CD8-positive, alpha-beta memory T cell (primary cell): ENCODE results near the gene PRSS21. TPM values are rescaled to one million over a fixed set of nuclear protein-coding genes. Genes with fewer than 3 reads are reported as not detected.

Source experiments
- CTCF ChIA-PET: fragments of 350-600 bp; sonication (Branson Sonifier 250); formaldehyde crosslinking; loops from one replicate; lab custom pipeline; 2021; ENCODE audit warnings: antibody characterized with exemption; lab: Charles Lee
- POLR2A ChIA-PET: fragments of 350-600 bp; sonication (Branson Sonifier 250); formaldehyde crosslinking; loops from one replicate; lab custom pipeline; 2021; ENCODE audit warnings: antibody characterized with exemption; lab: Charles Lee
- DNase-seq, 5 donors: peaks; one replicate each; pipeline versions ENCODE4 v3.0.0 to v3.0.0-alpha.2; 2020 to 2022; ENCODE audit warnings: mixed read lengths in 1 of 5
- H3K27ac ChIP-seq: one replicate; pipeline ENCODE4 v1.7.0; 2013; ENCODE audit warnings: low read depth, mild to moderate bottlenecking, low read length, moderate library complexity
- H3K27me3 ChIP-seq: 2 replicates; pipeline ENCODE4 v1.7.0; 2013; ENCODE audit warnings: low read length, mild to moderate bottlenecking; ENCODE audit not compliant: insufficient read depth, poor library complexity, severe bottlenecking
- H3K36me3 ChIP-seq: 2 replicates; pipeline ENCODE4 v1.7.0; 2013; ENCODE audit warnings: mild to moderate bottlenecking, low read length, moderate library complexity; ENCODE audit not compliant: insufficient read depth
- H3K4me1 ChIP-seq: 2 replicates; pipeline ENCODE4 v1.7.0; 2013; ENCODE audit warnings: mild to moderate bottlenecking, low read length, moderate library complexity; ENCODE audit not compliant: insufficient read depth
- H3K4me3 ChIP-seq: 2 replicates; pipeline ENCODE4 v1.7.0; 2013; ENCODE audit warnings: mild to moderate bottlenecking, low read length
- H3K9me3 ChIP-seq: 2 replicates; pipeline ENCODE4 v1.7.0; 2013; ENCODE audit warnings: mild to moderate bottlenecking, low read length
- H3K27ac Mint-ChIP-seq, 8 donors: one replicate each; pipeline ENCODE4 v1.8.0; 2020 to 2021; ENCODE audit warnings: mixed read lengths in 8 of 8, mild to moderate bottlenecking in 6 of 8, inconsistent platforms in 3 of 8, moderate library complexity in 3 of 8
- H3K27me3 Mint-ChIP-seq, 2 donors: one replicate each; pipeline ENCODE4 v1.8.0; 2020 to 2021; ENCODE audit warnings: mixed read lengths in 2 of 2, mild to moderate bottlenecking in 1 of 2, moderate library complexity in 1 of 2
- H3K36me3 Mint-ChIP-seq, 3 donors: one replicate each; pipeline ENCODE4 v1.8.0; 2020 to 2021; ENCODE audit warnings: mixed read lengths in 3 of 3, inconsistent platforms in 1 of 3, mild to moderate bottlenecking in 1 of 3
- H3K4me1 Mint-ChIP-seq, 3 donors: one replicate each; pipeline ENCODE4 v1.8.0; 2020 to 2021; ENCODE audit warnings: mixed read lengths in 3 of 3, inconsistent platforms in 1 of 3, mild to moderate bottlenecking in 1 of 3
- H3K4me3 Mint-ChIP-seq, 7 donors: one replicate each; pipeline ENCODE4 v1.8.0; 2020 to 2021; ENCODE audit warnings: mixed read lengths in 7 of 7, mild to moderate bottlenecking in 6 of 7, moderate library complexity in 4 of 7, inconsistent platforms in 2 of 7
- H3K9me3 Mint-ChIP-seq, 5 donors: one replicate each; pipeline ENCODE4 v1.8.0; 2020 to 2022; ENCODE audit warnings: mixed read lengths in 5 of 5, mild to moderate bottlenecking in 3 of 5, moderate library complexity in 2 of 5, inconsistent platforms in 1 of 5
- polyA plus RNA-seq: library from polyadenylated mRNA; unstranded; fragments of 300-500 nt; fragmentation: Illumina TruSeq; gene quantifications from one replicate; pipeline ENCODE4 v1.2.3, GENCODE V29; 2021
- total RNA-seq, 2 experiments: library from RNA; stranded (reverse); gene quantifications; one replicate each; pipeline ENCODE4 v1.2.3, GENCODE V29; 2021

The PRSS21 gene
- total and polyA plus RNA-seq, 3 experiments from 2014 or later: 8.8 to 13.6 (median 9.2) TPM

GRCh38 chr16:2790631-2791030, 26.4 kb upstream of the PRSS21 start:
- Mint-ChIP-seq H3K4me3 (no peak overlapping the region), H3K36me3 (no peaks in the 10 kb centered on the region), H3K27me3 (peaks cover 17 to 48% of the 10 kb centered on the region in 2 donors), H3K9me3 (no peaks in the 10 kb centered on the region), H3K4me1 (peaks cover 0 to 14% (median 2%) of the 10 kb centered on the region in 3 donors), H3K27ac (no peak overlapping the region)
- H3K36me3 ChIP-seq: no peaks in the 10 kb centered on the region
- no peak overlapping the region for H3K27ac ChIP-seq
- POLR2A ChIA-PET: no interaction called here
- no peaks in the 10 kb centered on the region for H3K27me3 ChIP-seq
- peak in 1 of 5 donors; percentile 32 for DNase-seq
- no peaks in the 10 kb centered on the region for H3K9me3 ChIP-seq
- peaks cover 6% of the 10 kb centered on the region for H3K4me1 ChIP-seq
- CTCF ChIA-PET: interaction anchor here (1.2 kb wide), 1 partner anchor 12 kb away, joined by 3 read pairs; no protein-coding TSS in a partner anchor
- no peak overlapping the region for H3K4me3 ChIP-seq

- Mint-ChIP-seq H3K36me3 (no peaks in the 10 kb centered on the region), H3K4me3 (no peak overlapping the region), H3K27me3 (peaks cover 21 to 54% of the 10 kb centered on the region in 2 donors), H3K9me3 (no peaks in the 10 kb centered on the region), H3K27ac (no peak overlapping the region), H3K4me1 (peaks cover 0 to 10% (median 2%) of the 10 kb centered on the region in 3 donors)
- Histone ChIP-seq H3K36me3 (no peaks in the 10 kb centered on the region), H3K9me3 (no peaks in the 10 kb centered on the region), H3K4me3 (no peak overlapping the region), H3K27ac (no peak overlapping the region), H3K4me1 (peaks cover under 1% of the 10 kb centered on the region), H3K27me3 (no peaks in the 10 kb centered on the region)
- POLR2A ChIA-PET: no interaction called here
- CTCF ChIA-PET: interaction anchor here (0.9 to 1.2 kb wide), 2 partner anchors 13 to 77 kb away, joined by 3 read pairs; no protein-coding TSS in a partner anchor
- peak in 1 of 5 donors; percentile 27 for DNase-seq
Observed at GRCh38 chr16:2791174-2791573, 25.9 kb upstream of the PRSS21 start.

- peaks cover 0 to 2% (median 0%) of the 10 kb centered on the region in 3 donors for H3K4me1 Mint-ChIP-seq
- Histone ChIP-seq H3K27ac (no peak overlapping the region), H3K9me3 (no peaks in the 10 kb centered on the region), H3K4me3 (no peak overlapping the region), H3K4me1 (no peaks in the 10 kb centered on the region), H3K27me3 (no peaks in the 10 kb centered on the region), H3K36me3 (no peaks in the 10 kb centered on the region)
- ChIA-PET POLR2A (no interaction called here), CTCF (no interaction called here)
- H3K27ac Mint-ChIP-seq: no peak overlapping the region
- no peaks in the 10 kb centered on the region for H3K9me3 Mint-ChIP-seq
- H3K36me3 Mint-ChIP-seq: no peaks in the 10 kb centered on the region
- DNase-seq: peak in 1 of 5 donors; percentile 3
- H3K27me3 Mint-ChIP-seq: peaks cover 21 to 63% of the 10 kb centered on the region in 2 donors
- no peak overlapping the region for H3K4me3 Mint-ChIP-seq
Observed at GRCh38 chr16:2792940-2793339, 24.1 kb upstream of the PRSS21 start.

- DNase-seq: peak in 1 of 5 donors; percentile 2
- Histone ChIP-seq H3K27ac (no peak overlapping the region), H3K9me3 (no peaks in the 10 kb centered on the region), H3K4me1 (no peaks in the 10 kb centered on the region), H3K27me3 (no peaks in the 10 kb centered on the region), H3K4me3 (no peak overlapping the region), H3K36me3 (no peaks in the 10 kb centered on the region)
- Mint-ChIP-seq H3K27me3 (peaks cover 19 to 58% of the 10 kb centered on the region in 2 donors), H3K36me3 (no peaks in the 10 kb centered on the region), H3K4me1 (no peaks in the 10 kb centered on the region), H3K9me3 (no peaks in the 10 kb centered on the region), H3K27ac (peak overlapping the region in 1 of 8 donors; percentile 33), H3K4me3 (no peak overlapping the region)
- ChIA-PET POLR2A (no interaction called here), CTCF (interaction anchor here (1.3 kb wide), 1 partner anchor 10 kb away, joined by 3 read pairs; no protein-coding TSS in a partner anchor)
Observed at GRCh38 chr16:2795395-2796143, 21.5 kb upstream of the PRSS21 start.

GRCh38 chr16:2798723-2799204, 18.3 kb upstream of the PRSS21 start:
- H3K4me3 ChIP-seq: no peak overlapping the region
- H3K27me3 ChIP-seq: no peaks in the 10 kb centered on the region
- H3K27me3 Mint-ChIP-seq: peaks cover 13 to 32% of the 10 kb centered on the region in 2 donors
- no peaks in the 10 kb centered on the region for H3K36me3 Mint-ChIP-seq
- no peak overlapping the region for H3K27ac ChIP-seq
- no peak overlapping the region for H3K4me3 Mint-ChIP-seq
- DNase-seq: no peak
- no peaks in the 10 kb centered on the region for H3K4me1 Mint-ChIP-seq
- H3K9me3 ChIP-seq: no peaks in the 10 kb centered on the region
- ChIA-PET CTCF (no interaction called here), POLR2A (no interaction called here)
- H3K27ac Mint-ChIP-seq: no peak overlapping the region
- peaks cover 0 to 4% (median 2%) of the 10 kb centered on the region in 5 donors for H3K9me3 Mint-ChIP-seq
- no peaks in the 10 kb centered on the region for H3K36me3 ChIP-seq
- no peaks in the 10 kb centered on the region for H3K4me1 ChIP-seq

DNA sequence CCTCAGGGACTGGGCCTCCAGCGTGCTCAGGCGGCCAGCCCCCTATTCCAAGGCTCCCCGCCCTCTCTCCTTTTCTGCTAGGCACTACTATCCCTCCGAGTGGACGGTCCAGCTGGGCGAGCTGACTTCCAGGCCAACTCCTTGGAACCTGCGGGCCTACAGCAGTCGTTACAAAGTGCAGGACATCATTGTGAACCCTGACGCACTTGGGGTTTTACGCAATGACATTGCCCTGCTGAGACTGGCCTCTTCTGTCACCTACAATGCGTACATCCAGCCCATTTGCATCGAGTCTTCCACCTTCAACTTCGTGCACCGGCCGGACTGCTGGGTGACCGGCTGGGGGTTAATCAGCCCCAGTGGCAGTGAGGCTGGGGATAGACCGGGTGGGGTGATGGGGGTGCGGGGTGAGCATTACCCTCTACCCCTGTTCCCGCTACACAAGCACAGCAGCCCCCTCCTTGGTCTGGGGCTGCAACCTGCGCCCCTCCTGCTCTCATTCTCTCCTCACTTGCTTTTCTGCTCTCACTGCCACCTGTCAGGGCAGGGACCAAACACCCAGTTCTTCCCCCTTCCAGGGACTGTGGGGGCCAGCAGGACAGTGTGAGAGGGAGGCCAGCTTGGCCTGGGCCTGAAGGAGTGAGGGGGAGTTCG, 17.7 kb upstream of the PRSS21 start:
- POLR2A ChIA-PET: no interaction called here
- no peak overlapping the region for H3K4me3 ChIP-seq
- H3K4me1 ChIP-seq: no peaks in the 10 kb centered on the region
- H3K27ac Mint-ChIP-seq: no peak overlapping the region
- H3K36me3 ChIP-seq: no peaks in the 10 kb centered on the region
- peaks cover 0 to 7% (median 4%) of the 10 kb centered on the region in 5 donors for H3K9me3 Mint-ChIP-seq
- no peaks in the 10 kb centered on the region for H3K9me3 ChIP-seq
- CTCF ChIA-PET: no interaction called here
- peaks cover 13 to 29% of the 10 kb centered on the region in 2 donors for H3K27me3 Mint-ChIP-seq
- no peak overlapping the region for H3K4me3 Mint-ChIP-seq
- no peaks in the 10 kb centered on the region for H3K4me1 Mint-ChIP-seq
- H3K36me3 Mint-ChIP-seq: no peaks in the 10 kb centered on the region
- no peaks in the 10 kb centered on the region for H3K27me3 ChIP-seq
- no peak overlapping the region for H3K27ac ChIP-seq
- peak in 1 of 5 donors; percentile 31 for DNase-seq

GRCh38 chr16:2799859-2800226, 17.2 kb upstream of the PRSS21 start:
- Histone ChIP-seq H3K4me3 (no peak overlapping the region), H3K36me3 (no peaks in the 10 kb centered on the region), H3K9me3 (no peaks in the 10 kb centered on the region), H3K27me3 (no peaks in the 10 kb centered on the region), H3K27ac (no peak overlapping the region), H3K4me1 (no peaks in the 10 kb centered on the region)
- Mint-ChIP-seq H3K9me3 (peaks cover 0 to 8% (median 4%) of the 10 kb centered on the region in 5 donors), H3K27me3 (peaks cover 10 to 24% of the 10 kb centered on the region in 2 donors), H3K4me3 (no peak overlapping the region), H3K4me1 (no peaks in the 10 kb centered on the region), H3K27ac (peak overlapping the region in 1 of 8 donors; percentile 68), H3K36me3 (no peaks in the 10 kb centered on the region)
- no peak for DNase-seq
- ChIA-PET CTCF (interaction anchor here (1.0 kb wide), 1 partner anchor 12 kb away, joined by 3 read pairs; no protein-coding TSS in a partner anchor), POLR2A (no interaction called here)
